HG02571 (cell line): ENCODE measurements around the gene PGGHG.
"Not testable (repeated sequence)": the region's sequence is repeated elsewhere in the genome, so short reads cannot be mapped to it uniquely, and the experiment has no call there.

ENCODE experiments used
- ATAC-seq: cut with Tn5 transposase; IDR thresholded peaks from one replicate; pipeline ENCODE4 v1.9.1; 2021; ENCODE audit warnings: mild to moderate bottlenecking, moderate library complexity; ENCODE audit not compliant: unreplicated experiment

Gene PGGHG

DNA sequence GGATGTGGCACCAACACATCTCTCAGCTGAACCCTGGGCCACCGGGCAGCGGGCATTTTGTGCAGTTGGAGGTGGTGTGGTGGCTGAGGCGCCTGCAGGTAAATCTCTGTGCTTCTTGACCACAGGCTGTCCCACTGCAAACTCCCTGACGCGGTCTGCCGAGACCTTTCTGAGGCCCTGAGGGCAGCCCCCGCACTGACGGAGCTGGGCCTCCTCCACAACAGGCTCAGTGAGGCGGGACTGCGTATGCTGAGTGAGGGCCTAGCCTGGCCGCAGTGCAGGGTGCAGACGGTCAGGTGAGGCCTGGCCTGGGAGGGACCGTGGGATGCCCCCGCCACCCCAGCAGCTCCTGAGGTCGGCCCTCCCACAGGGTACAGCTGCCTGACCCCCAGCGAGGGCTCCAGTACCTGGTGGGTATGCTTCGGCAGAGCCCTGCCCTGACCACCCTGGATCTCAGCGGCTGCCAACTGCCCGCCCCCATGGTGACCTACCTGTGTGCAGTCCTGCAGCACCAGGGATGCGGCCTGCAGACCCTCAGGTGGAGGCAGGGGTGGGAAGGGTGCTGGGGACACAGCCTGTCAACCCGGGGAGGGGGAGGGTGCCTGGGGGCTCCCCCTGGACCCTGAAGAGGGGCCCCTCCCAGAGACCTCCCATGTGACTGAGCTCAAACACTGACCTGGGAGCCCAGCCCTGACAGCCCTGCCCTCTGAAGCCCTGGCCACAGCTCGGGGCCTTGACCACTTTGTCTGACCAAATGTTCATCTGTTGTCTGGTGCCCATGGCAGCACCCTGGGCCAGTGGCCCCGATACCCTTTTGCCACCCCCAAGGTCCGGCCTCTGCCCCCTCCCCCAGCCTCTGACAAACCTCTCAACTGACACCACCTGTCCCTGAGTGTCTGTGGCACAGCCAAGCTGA lies 4.6 kb upstream of the PGGHG start:
- ATAC-seq = no peak

DNA sequence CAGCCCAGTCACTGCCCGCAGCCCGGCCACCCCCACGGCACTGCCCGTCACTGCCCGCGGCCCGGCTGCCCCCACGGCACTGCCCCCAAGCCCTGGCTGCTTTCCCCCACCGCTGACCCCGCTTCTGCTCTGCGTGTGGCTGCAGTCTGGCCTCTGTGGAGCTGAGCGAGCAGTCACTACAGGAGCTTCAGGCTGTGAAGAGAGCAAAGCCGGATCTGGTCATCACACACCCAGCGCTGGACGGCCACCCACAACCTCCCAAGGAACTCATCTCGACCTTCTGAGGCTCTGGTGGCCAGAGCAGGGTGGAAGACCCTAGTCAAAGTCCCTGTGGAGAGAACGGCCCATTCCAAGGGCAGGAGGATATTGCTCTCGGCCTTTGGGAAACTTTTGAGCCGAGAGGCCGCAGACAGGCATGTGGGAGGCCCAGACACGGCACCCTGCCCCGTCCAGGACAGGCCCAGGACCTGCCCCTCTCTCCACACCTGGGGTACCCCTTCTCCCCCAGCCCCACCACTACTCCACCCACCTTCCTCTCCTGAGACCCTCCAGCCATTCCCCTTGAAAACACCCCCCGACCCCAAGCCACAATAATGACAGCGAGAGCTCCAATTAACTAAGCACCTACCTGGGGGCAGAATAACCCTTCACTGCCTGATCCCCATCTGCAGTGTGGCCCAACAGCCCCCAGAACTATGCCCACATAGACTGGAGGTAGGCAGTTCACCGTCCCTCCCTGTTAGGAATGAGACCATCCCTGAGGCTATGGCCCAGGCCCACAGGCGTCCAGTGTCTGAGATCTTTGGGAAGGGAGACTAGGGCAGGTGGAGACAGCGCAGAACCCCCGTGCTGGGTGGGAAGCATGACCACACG lies 3.7 kb upstream of the PGGHG start:
- ATAC-seq = no peak

DNA sequence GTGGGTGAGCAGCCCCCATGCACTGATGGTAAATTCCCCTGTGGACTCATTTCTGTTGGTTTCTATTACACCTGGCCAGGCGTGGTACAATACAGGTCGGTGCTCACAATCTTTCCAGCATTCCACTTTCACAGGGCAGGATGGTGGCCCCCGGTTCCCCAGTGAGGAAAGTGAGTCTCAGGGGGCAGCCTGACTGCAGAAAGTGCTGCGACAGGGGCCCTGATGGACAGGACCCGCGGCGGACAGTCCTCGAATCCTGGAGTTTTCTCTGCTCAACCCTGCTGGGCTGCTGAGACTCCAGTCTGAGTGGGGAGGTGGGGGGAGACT lies 3.1 kb upstream of the PGGHG start:
- no peak for ATAC-seq

DNA sequence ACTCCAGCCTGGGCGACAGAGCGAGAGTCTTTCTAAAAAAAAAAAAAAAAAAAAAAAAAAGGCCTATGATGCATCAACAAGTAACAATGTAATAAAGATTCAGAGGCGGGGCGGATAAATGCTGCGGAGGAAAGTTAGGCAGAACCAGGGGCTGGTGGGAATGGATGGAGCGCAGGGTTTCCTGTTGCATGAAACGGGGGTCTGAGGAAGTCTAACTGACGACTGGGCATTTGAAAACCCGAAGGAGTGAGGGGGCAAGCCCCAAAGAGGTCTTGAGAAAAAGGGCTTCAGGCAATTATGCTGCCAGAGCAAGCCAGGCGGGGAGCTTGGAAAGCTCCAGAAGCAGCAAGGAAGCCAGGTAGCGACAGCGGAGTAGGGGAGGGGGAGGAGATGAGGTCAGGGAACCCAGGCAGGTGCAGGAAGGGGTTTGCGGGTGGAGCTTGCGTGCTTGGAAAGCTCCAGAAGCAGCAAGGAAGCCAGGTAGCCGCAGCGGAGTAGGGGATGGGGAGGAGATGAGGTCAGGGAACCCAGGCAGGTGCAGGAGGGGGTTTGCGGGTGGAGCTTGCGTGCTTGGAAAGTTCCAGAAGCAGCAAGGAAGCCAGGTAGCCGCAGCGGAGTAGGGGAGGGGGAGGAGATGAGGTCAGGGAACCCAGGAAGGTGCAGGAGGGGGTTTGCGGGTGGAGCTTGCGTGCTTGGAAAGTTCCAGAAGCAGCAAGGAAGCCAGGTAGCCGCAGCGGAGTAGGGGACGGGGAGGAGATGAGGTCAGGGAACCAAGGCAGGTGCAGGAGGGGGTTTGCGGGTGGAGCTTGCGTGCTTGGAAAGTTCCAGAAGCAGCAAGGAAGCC lies 1.7 kb upstream of the PGGHG start:
- not testable (repeated sequence) for ATAC-seq

DNA sequence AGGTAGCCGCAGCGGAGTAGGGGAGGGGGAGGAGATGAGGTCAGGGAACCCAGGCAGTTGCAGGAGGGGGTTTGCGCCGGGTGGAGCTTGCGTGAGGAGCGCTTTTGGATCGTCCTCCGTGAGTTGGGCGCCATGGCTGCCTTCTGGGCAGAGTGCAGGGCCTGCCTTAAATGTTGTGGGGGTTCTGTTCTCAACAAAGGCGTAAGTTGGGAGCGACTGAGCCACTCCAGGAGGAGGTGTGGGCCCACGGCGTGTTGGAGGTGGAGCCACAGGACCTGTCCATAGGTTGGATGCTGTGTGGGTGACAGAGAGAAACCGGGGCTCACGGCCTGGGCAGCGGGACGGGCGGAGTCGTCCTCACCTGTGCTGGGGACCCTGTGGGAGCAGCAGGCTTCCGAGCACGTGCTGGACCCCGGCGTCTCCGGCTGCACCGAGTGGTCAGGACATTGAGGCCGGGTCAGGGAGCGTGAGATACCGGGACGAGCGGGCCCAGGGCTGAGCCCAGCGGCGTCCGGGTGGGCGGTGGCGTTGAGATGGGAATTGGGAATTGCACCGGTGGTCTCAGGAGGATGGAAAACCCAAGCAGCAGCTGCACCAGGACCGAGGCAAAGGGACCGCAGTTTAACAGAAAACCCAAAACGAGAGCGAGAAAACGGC lies 977 bp upstream of the PGGHG start:
- ATAC-seq = no peak

DNA sequence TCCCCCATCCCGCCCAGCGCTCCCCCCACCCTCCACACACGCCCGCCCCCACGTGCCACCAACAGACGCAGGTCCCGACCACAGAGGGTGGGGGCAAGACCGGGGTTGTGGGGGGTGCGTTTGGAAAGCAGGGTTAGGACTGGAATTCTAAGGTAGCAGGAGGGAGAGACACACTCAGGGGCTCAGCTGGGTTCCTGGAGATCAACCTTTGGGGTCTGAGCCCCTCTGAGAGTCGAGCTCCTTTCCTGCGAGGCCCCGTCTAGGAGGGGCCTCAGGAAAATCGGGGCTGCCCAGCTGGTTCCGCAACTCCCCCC lies 429 bp downstream of the PGGHG start:
- ATAC-seq = no peak

DNA sequence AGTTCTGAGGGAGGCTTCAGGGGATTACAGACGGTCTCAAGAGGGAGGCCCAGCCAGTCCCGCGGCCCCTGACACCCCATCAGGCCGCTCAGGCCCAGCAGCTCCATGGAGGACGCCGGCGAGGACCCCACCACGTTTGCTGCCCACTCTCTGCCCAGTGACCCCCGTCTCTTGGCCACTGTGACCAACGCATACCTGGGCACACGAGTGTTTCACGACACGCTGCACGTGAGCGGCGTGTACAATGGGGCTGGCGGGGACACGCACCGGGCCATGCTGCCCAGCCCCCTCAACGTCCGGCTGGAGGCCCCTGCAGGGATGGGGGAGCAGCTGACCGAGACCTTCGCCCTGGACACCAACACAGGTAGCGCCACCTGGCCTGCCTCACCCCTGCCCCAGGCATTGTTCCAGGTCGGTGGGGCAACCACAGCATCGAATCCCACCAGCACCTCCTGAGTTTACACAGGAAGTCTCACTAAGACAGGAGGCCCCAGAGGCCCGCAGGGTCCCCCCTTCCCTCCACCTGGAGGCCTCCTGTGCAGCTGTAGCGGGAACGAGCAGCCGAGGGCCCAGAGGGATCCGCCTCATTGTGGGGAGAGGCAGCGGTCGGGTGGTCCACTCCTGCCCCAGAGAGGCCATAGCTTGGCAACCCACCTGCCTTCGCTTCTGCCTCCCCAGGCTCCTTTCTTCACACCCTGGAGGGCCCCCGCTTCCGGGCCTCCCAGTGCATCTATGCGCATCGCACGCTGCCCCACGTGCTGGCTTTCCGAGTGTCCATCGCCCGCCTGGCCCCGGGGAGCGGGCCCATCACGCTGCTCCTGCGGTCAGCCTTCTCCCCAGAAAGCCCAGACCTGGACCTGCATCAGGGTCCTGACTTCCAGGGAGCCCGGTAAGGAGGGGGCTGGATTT lies 1.0 kb downstream of the PGGHG start:
- no peak for ATAC-seq

DNA sequence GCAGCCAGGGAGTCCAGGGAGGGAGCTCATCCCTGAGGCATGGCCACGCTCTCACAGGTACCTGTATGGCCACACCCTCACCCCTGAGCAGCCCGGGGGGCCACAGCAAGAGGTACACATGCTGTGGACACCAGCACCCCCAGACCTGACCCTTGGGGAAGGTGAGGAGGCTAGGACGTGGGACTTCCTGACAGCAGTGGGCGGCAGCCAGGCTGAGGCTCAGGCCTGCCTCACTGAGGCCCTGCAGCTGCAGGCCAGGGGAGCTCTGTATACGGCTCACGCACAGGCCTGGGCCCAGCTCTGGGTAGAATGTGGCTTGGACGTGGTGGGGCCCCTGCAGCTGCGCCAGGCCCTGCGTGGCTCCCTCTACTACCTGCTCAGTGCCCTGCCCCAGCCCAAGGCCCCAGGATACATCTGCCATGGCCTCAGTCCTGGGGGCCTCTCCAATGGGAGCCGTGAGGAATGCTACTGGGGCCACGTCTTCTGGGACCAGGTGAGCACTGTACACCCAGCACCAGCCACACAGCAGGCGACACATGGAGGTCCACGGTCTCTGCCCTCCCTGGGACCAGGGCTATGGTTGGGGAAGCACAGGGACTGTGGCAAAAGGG lies 1.8 kb downstream of the PGGHG start:
- no peak for ATAC-seq

DNA sequence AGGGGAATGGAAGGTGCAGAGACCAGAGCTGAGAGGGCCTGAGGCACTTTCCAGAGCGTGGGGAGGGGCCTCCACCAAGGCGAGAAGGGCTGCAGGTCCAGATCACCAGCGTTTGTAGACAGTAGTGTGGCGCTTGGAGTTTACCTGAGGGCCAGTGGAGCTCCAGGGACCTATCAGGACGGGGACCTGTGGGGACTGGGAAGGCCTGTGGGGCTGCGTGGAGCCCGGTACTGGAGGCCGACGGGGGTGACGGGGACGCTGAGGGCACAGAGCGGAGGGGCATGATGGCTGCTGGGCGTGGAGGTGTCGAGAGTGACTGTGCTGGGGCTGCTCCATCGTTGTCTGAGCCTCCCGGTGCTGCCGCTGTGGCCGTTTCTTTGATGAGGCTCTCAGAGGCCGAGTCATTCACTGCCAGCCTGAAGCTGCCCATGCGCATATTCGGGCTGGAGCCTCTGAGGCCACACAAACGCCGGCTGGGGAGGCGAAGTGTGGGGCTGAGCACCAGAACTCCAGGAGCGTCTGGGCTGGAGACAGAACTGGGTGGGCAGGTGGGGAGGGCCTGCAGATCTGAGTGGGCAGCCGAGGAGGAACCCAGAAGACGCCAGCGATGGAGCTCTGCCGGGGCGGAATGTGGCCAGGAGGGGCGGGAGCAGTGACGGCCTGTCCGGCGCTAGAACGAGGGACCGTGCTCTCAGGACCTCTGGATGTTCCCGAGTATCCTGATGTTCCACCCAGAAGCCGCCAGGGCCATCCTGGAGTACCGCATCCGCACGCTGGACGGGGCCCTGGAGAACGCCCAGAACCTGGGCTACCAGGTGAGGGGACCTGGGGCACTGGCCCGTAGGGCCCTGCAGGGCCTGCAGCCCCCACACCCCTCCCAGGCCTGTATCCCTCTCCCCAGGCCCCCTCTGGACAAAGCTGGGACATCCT lies 2.6 kb downstream of the PGGHG start:
- no peak for ATAC-seq

DNA sequence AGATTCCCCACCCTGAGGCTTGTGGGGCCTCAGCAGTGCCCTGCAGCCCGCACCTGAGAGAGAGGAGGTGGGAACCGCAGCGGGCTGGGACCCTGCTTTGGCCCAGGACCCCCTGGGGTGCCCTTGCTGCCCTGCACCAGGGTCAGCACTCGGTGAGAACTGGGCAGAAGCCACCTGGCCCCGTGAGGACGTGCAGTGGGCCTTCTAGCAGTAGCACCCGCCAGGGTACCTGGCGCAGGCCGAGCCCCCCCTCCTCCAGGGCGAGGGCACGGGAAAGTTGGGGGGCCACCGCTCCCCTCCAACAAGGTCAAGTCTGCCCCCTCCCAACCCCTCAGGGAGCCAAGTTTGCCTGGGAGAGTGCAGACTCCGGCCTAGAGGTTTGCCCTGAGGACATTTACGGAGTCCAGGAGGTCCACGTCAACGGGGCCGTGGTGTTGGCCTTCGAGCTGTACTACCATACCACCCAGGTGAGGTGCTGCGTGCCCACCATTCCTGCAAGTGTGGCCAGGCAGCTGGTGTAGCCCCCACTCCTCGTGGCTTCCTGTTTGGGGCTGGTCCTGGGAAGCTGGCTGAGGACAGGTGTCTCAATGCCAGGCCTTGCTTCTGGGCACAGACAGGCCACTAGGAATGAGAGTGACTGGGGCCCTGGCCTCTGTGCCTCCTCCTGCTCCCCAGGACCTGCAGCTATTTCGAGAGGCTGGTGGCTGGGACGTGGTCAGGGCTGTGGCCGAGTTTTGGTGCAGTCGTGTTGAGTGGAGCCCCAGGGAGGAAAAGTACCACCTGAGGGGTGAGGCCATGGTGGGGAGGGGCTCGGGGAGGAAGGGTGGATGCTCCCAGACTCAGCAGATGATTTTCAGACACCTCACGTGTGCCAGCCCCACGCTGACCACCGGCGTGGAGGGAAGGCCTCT lies 3.5 kb downstream of the PGGHG start:
- ATAC-seq = no peak

DNA sequence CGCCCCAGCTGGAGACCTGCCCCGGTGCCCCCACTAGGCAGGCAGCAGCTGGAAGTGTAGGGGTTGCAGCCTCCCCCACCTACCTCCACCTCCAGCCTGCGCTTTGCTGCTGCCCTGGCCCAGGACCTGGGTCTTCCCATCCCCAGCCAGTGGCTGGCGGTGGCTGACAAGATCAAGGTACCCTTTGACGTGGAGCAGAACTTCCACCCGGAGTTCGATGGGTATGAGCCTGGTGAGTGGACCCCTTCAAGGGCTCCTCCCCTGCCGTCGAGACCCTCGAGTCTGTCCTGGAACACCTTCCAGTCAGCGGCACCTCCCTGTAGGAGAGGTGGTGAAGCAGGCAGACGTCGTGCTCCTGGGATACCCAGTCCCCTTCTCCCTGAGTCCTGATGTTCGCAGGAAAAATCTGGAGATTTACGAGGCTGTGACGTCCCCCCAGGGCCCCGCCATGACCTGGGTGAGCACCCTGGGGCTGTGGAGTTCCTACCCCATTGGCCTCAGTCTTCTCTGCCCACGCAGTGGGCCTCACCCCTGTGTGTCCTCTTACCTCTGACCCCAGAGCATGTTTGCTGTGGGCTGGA lies 4.4 kb downstream of the PGGHG start:
- ATAC-seq = no peak

DNA sequence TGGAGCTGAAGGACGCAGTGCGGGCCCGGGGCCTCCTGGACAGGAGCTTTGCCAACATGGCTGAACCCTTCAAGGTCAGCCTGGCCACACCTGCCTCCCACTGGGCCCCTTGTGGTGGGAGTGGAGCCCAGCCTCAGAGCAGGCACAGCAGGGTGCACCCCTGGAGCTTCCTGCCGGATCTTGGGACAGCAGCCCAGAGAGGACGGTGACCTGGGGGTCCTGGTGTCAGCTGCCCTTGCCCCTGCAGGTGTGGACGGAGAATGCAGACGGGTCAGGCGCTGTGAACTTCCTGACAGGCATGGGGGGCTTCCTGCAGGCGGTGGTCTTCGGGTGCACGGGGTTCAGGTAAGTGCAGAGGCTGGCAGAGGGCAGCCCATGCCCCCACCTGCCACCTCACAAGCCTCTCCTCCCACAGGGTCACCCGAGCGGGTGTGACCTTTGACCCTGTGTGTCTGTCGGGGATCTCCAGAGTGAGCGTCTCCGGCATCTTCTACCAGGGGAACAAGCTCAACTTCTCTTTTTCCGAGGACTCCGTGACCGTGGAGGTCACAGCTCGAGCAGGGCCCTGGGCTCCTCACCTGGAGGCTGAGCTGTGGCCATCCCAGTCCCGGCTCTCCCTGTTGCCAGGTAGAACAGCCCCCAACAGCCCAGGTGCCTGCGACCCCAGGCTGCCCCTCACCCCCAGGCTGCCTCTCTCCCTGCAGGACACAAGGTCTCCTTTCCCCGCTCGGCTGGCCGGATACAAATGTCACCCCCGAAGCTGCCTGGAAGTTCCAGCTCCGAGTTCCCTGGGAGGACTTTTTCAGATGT lies 5.1 kb downstream of the PGGHG start:
- no peak for ATAC-seq

DNA sequence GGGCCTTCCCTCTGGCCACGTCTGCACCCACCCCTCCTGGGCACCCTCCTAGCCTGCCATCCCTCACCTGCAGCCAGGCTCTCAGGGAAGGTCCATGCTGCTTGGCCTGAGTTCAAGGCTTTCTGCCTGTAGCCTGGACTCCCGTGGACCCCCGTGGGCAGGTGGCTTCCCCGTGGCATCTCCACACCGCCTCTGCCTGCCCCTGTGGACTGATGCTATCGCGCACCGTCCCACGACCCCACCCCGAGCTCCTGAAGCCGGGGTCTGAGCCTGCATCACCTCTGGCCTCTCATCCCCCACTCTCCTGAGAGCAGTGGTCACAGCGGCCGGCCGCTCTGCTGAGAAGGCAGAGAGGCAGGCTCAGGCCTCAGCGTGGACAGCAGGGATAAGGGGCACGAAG lies 5.9 kb downstream of the PGGHG start:
- ATAC-seq = no peak

DNA sequence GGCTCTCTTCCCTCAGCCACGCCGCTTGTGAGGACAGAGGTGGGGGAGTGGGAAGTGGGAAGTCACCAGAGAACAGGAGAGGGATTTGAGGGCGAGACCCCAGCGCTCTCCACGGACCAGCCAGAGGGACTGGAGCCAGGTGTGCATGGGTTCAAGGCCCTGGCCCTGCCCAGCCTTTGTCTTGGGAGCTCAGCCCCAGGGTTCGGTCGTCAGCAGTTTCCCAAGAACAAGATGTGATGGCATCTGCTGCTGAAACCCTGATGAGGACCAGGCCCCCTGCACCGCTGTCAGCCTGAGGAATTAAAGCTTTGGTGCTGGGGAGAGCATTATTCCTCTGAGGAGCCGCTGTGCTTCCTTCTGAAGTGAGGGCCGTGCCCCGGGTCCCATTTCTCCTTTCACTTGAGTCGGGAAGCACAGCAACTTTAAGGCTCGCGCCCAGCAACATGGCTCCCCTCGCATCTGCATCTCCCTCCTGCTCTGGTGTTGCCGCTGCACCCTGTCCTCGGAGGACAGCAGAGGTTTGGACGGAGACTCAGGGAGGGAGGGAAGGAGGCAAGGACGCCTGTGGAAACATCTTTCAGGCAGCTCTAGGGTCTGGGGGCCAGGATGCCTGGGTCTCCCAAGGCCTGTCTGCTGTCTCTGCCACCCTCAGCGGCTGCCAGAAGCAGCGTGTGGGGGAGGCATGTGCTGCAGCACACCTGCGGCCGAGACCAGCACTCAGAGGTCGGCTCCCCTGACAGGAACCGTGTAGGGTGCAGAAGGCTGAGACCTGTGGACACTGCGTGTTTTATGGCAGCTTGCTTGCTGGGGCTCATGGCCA lies 6.6 kb downstream of the PGGHG start:
- ATAC-seq = no peak
